RWPE2 (cell line): Measurements from ENCODE around the gene PLA2G2D.
A peak's percentile ranks its signal among the peaks of the same experiment; 100 is the strongest.

Source experiments
- ATAC-seq: fragments of 200-7000 bp; cut with Tn5 transposase; 3 replicates; pipeline ENCODE4 v1.9.1; 2021; ENCODE audit warnings: low read depth
- DNase-seq: peaks from one replicate; pipeline ENCODE4 v3.0.0-alpha.2; 2020; ENCODE audit warnings: low spot score
- H3K27ac ChIP-seq: fragments of 450-650 bp; 2 replicates; pipeline ENCODE4 v1.5.1; 2017; ENCODE audit warnings: mild to moderate bottlenecking; ENCODE audit not compliant: poor library complexity, severe bottlenecking
- H3K27me3 ChIP-seq: fragments of 250-450 bp; sonication (Bioruptor Pico); 2 replicates; pipeline ENCODE4 v1.5.1; 2021; ENCODE audit warnings: mild to moderate bottlenecking, moderate library complexity; ENCODE audit not compliant: insufficient read depth, poor library complexity, severe bottlenecking
- H3K36me3 ChIP-seq: fragments of 250-450 bp; sonication (Bioruptor Pico); 2 replicates; pipeline ENCODE4 v1.5.1; 2020; ENCODE audit warnings: low read depth, mild to moderate bottlenecking, moderate library complexity
- H3K4me1 ChIP-seq: fragments of 250-450 bp; sonication (Bioruptor Pico); 2 replicates; pipeline ENCODE4 v1.5.1; 2021; ENCODE audit warnings: mild to moderate bottlenecking, moderate library complexity; ENCODE audit not compliant: insufficient read depth, poor library complexity, severe bottlenecking
- H3K4me3 ChIP-seq: fragments of 250-450 bp; sonication (Bioruptor Pico); 2 replicates; pipeline ENCODE4 v1.5.1; 2021; ENCODE audit warnings: mild to moderate bottlenecking, moderate library complexity; ENCODE audit not compliant: severe bottlenecking
- H3K9me3 ChIP-seq: fragments of 250-450 bp; sonication (Bioruptor Pico); 2 replicates; pipeline ENCODE4 v1.5.1; 2021; ENCODE audit warnings: mild to moderate bottlenecking, moderate library complexity; ENCODE audit not compliant: severe bottlenecking
- TF ChIP-seq, protein P1 (sequence below): fragments of 450-650 bp; IDR thresholded peaks from one replicate; pipeline ENCODE4 v1.5.1; 2017; ENCODE audit warnings: mild to moderate bottlenecking, moderate library complexity; ENCODE audit not compliant: poor library complexity, severe bottlenecking

Gene PLA2G2D, protein sequence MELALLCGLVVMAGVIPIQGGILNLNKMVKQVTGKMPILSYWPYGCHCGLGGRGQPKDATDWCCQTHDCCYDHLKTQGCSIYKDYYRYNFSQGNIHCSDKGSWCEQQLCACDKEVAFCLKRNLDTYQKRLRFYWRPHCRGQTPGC

GRCh38 chr1:20119347-20119746 is at the start of gene PLA2G2D:
PLA2G2D (minus strand) TSS chr1:20119536; CDS start chr1:20119498, 38 bp downstream.
- H3K27me3 ChIP-seq = no peaks in the 10 kb centered on the region
- peaks cover 3% of the 10 kb centered on the region for H3K4me1 ChIP-seq
- no peaks in the 10 kb centered on the region for H3K9me3 ChIP-seq
- ATAC-seq = no peak
- no peaks in the 10 kb centered on the region for H3K36me3 ChIP-seq
- TF ChIP-seq, protein P1, sequence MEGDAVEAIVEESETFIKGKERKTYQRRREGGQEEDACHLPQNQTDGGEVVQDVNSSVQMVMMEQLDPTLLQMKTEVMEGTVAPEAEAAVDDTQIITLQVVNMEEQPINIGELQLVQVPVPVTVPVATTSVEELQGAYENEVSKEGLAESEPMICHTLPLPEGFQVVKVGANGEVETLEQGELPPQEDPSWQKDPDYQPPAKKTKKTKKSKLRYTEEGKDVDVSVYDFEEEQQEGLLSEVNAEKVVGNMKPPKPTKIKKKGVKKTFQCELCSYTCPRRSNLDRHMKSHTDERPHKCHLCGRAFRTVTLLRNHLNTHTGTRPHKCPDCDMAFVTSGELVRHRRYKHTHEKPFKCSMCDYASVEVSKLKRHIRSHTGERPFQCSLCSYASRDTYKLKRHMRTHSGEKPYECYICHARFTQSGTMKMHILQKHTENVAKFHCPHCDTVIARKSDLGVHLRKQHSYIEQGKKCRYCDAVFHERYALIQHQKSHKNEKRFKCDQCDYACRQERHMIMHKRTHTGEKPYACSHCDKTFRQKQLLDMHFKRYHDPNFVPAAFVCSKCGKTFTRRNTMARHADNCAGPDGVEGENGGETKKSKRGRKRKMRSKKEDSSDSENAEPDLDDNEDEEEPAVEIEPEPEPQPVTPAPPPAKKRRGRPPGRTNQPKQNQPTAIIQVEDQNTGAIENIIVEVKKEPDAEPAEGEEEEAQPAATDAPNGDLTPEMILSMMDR = no peak
- H3K4me3 ChIP-seq = no peak within 1 kb of the TSS
- DNase-seq = no peak
- H3K27ac ChIP-seq = no peak within 1 kb of the TSS

DNA sequence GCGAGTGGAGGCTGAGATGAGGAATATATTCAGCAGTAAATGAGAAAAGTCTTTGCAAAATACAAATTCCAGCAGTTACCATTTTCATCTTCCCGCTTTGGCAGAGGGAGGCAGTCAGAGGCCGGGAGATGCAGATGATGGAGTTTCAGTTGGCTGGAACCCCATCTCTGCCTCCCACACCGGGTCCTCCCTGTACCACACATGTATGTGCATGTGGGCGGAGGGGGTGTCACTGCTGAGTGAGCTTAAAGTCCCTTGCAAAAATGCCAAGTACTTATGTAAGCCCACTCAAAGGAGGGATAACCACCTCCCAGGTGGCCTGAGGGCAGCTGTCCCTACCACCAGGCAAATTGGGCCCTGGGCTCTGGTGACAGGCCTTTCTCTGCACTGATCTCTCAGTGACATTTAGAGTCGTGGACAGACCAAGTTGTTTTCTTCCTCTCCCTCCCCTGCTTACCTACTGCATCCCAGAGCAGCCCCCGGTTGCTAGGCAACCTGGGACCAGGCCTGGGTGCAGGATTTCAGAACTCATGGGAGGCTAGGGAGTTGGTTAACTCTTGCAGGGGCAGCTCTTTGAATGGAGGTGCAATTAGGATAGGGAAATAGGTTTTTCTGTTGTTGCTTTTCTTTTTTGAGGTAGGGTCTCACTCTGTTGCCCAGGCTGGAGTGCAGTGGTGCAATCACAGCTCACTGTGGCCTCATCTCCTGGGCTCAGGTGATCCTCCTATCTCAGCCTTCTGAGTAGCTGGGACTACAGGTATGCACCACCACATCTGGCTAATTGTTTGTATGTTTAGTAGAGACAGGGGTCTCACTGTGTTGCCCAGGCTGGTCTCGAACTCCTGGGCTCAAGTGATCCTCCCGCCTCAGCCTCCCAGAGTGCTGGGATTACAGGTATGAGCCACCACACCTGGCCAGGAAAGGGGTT is 49.5 kb upstream of the PLA2G2D start:
- no peak overlapping the region for H3K27ac ChIP-seq
- peaks cover 8% of the 10 kb centered on the region for H3K4me1 ChIP-seq
- H3K36me3 ChIP-seq = no peaks in the 10 kb centered on the region
- no peaks in the 10 kb centered on the region for H3K9me3 ChIP-seq
- DNase-seq (no peak), ATAC-seq (no peak)
- H3K4me3 ChIP-seq = no peak overlapping the region
- H3K27me3 ChIP-seq = no peaks in the 10 kb centered on the region
- TF ChIP-seq, protein P1 = no peak

DNA sequence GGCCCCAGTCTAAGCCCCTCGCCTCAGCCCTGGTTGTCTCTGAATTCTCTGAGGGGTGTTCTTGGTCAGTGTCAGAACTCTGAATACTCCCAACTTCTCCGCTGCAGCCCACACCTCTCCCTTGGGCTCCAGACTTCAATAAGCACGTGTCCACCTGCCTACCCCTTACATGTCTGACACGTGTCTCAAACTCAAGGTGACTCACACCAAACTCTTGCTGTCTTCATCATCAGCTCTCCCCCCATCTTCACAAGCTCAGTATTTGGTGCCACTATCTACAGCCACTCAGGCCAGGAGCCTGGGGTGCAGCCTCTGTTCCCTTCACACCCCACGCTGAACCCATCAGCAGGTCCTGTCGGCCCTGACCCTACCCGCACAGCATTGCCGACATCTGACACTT is 47.8 kb upstream of the PLA2G2D start:
- DNase-seq (no peak), ATAC-seq (no peak)
- H3K4me3 ChIP-seq = no peak overlapping the region
- no peaks in the 10 kb centered on the region for H3K36me3 ChIP-seq
- TF ChIP-seq, protein P1 = no peak
- no peaks in the 10 kb centered on the region for H3K9me3 ChIP-seq
- H3K4me1 ChIP-seq = peaks cover 8% of the 10 kb centered on the region
- H3K27ac ChIP-seq = no peak overlapping the region
- H3K27me3 ChIP-seq = no peaks in the 10 kb centered on the region

DNA sequence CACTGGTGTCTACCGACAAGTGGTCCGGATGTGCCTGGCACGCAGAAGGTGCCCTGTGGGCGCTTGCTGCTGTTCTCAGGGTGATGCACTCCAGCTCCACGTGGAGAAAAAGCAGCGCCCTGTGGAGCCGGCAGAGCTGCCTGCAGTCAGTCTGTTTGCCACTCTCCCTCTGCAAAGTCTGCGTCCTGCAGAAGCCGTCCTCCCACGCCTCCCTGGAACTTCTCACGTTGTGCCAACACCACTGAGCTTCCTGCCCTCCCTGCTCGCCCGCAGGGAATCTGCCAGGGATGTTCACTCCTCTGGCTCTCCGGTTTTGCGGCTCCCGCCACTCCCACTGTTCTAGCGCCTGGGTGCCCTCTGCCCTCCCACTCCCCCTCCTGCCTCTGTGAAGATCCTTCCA is 46.7 kb upstream of the PLA2G2D start:
- DNase-seq = no peak
- no peaks in the 10 kb centered on the region for H3K27me3 ChIP-seq
- TF ChIP-seq, protein P1 = no peak
- no peaks in the 10 kb centered on the region for H3K36me3 ChIP-seq
- H3K9me3 ChIP-seq = no peaks in the 10 kb centered on the region
- no peak overlapping the region for H3K4me3 ChIP-seq
- peaks cover 4% of the 10 kb centered on the region for H3K4me1 ChIP-seq
- ATAC-seq = peak; percentile 53; the same call in 2 of the 3 replicates
- no peak overlapping the region for H3K27ac ChIP-seq
